ENCODE measurements around the gene RIMS4.

RIMS4 gene

DNA sequence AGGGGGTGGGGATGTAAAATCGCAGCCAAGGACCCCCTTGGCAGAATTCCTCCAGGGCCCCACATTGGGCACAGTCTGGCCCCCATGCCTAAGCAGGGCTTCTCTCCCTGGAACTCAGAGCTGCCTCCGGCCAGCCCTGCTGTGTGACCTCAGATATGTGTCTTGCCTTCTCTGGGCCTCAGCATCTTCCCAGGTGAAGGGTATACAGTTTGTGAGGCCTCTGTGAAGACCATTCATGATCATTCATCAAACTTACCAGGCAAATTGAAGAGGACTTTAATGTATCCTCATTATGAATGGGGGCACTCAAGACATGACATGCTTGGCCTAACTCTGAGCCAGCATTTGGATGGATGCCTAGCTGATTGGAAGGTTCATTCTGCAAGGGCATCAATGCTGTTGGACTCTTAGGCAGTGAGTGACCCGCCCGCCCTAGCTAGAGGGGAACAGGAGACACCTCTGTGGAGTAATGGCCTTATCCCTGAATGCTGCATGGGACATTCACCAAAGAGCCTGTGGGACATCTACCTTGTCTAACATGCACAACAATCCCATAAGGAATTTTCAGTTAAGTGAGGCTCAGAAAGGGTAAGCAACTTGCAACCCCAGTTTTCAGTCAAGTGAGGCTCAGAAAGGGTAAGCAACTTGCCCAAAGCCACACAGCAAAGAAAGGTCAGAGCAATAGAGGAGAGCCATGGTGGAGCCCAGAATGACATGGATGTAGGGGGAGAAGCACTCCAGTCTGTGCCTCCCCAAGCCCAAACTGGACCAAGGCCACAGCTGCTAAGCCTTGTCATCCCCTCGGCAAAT, 94.6 kb downstream of the RIMS4 start:
- no peak for DNase-seq

DNA sequence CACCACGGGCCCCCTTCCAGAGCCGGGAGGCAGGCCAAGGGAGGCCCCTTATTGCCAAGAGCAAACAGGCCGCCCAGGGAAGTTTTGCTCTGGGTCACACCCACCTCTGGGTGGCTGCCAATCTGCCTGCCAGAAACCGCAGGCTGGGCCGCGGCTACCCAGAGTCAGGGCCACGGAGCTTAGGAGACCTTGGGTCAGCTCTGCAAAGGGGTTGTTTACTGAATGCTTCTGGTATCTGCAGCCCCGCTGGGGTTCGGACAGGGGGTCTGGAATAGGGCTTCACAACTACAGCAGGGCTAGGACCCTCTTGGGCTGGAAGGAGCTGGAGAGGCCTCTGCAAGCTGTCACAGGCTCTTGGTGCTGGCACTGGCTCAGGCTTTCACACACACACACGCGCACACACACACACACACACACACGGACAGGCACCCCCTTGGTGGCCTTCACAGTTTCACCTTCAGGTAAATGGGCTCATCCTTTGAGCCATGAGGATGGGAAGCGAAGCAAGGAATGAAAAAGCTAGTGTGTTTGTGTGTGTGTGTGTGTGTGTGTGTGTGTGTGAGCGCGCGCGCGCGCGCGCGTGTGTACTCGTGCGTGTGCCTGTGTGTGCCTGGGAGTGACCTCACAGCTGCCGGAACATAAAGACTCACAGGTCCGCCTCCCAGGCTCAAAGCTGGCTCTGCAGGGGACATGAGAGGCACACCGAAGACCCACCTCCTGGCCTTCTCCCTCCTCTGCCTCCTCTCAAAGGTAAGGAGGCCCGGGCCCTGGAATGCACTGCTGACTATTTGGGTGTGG, 95.4 kb downstream of the RIMS4 start, which contains the start of gene CCN5:
TSS of gene CCN5 (plus strand) at position 669 of the 798 bp plus-strand sequence. CDS start at position 691, 22 bp downstream.
- peak; percentile 68 for DNase-seq

DNA sequence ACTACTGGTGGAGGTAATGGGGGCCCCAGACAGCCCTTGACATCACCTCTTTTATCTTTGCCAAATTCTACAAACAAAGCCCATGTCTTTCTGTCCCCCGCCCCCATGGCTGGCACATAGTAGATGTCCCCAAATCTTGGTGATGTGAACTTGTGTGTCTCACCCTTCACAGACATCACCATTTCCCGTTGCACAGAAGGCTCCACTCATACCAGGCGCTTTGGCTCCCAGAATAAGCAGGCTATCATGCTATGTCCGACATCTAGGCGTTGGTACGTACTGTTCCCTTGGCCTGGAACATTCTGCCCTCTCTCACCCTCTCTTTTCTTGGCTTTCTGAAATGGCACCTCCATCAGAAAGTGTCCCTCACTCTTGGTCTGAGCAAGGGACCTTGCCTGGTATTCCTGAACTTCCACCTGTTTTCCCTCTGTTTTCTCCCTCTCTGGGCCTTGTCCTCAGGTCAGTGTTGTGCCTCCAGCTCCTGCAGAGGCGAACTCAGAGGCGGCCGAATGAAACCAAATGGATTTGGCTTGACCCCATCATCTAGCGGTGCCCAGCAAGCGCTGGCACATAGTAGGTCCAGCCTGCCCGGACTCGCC, 96.1 kb downstream of the RIMS4 start:
- no peak for DNase-seq

DNA sequence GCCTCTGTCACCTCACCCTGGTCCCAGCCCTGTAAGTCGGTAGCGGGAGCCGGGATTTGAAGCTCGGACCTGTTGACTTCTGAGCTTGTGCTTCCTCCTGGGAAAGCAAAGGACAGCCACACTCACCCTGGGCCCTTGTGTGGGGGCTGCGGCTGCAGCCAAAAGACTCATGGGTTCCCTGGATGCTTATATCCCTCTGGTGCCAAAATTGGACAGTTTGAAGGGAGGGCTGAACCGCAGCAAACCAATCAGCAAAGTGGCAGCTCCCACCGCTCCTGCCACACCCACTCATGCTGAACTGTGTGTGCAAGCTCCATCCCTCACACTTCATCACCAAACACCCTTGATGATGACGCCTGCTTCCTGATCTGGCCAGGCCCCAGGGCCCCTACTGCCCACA, 99.1 kb downstream of the RIMS4 start:
- no peak for DNase-seq

DNA sequence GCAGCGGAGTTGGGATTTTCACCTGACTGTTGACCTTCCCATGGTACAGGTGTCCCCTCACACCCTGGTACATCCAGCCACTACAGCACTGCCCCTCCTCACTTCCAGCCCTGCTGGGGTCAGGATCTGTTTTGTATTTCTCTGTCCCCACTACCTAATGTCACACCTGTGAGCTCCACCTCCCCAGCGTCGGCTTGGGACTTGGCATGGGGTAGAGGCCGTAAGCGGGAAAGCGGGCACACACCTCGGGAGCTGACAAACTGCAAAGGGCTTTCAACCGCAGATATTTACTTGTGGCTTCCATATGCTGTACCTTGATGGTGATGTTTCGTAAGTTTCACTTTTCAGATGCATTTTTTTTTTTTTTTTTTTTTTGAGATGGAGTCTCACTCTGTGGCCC, 100.5 kb downstream of the RIMS4 start:
- no peak for DNase-seq

DNA sequence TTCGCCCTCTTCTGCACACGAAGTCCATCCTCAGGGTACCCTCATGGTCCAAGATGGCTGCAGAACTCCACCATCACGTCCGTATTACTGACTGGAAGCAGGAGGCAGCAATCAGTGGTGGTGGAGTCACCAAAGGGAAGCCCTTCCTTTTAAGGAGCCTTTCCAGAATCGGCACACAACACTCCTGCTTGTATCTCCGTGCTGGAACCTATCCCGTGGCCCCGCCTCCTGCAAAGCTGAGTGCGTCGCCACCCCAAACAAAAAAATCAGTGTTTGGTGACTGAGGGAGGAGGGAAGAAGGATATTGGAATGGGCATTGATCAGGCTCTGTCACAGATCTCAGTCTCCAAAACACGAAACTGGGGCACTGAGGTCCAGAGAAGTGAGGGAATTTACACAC, 101.0 kb downstream of the RIMS4 start:
- DNase-seq: no peak

DNA sequence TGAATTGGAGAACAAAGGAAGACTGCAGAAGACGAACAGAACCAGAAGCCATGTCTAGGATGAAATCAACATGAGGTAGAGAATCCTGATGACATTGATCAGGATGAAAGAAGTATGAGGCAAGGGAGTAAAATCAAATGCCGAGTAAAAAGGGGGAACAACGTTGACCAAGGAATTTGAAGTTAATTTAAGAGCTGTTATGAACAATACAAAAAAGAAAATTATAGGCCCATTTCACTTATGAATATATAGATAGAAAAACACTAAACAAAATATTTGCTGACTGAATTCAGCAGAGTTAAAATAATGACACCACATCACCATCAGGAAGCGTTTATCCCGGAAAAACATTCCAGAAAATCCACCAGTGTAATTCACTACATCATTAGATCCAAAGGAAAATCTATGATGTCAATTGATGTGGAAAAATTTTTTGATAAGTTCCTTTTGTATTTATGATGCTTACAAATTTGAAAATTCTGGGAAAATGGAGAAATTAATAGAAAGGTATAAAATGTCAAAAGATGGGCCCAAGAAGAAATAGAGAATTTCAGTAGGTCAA, 103.2 kb downstream of the RIMS4 start:
- no peak for DNase-seq

DNA sequence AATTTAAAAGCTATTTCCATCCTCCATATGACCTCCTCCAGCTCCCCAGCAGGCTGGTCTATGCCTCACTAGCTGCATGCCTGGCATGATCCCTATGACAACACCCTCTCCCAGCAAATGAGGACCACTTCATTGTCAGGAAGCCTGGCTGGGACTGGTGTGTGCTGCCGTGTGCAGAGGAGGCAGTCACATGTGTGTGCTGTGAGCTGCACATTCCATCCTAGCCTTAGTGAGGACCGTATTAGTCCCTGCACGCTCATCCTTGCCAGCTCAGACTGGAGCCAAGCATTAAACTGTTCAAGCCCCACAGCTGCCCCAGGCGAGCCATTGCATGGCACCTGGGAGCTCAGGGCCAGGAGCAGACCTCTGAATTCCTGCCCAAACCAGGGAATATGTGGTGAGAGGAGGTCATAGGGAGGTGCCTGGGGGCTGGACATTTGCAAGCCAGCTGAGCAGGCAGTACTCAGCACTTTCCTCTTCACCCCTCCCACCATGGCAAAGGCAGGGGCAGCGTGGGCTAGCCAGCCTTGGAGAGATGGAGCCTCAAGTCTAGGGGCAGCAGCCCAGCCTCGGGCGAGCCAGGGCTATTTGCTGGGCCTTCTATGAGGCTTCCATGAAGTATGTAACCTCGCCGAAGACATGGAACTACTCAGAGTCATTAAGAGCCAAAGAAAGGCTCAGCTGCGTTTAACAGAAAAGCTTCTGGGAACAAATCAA, 103.9 kb downstream of the RIMS4 start:
- no peak for DNase-seq

DNA sequence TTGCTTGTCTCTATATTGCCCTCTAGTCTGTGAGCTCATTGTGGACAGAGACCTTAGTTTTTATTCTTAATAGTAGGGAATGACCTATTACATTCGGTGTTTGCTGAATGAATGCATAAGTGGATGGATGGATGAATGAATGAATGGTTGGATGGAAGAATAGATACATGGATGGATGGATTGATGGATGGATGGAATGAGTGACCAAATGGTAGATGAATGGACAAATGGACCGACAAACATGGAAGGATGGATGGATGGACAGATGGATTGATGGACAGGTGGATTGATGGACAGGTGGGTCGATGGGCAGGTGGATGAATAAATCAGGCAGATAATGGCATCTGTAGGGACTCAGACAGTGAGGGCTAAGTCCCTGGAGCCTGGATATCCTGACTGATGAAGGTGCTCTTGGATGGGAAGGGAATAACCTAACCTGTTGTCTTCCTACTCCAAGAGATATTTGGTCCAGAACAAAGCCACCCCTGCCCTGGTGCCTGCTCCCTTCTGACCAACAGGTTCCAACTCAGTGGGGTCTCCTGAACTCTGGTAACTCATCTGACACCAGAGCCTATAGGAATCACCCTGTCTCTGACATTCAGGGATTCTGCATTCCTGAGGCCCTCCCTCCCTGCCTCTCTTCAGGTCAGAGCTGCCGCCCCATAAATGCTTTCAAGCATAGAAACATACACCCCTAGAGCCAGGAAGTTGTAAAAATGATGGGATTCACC, 104.8 kb downstream of the RIMS4 start:
- no peak for DNase-seq

DNA sequence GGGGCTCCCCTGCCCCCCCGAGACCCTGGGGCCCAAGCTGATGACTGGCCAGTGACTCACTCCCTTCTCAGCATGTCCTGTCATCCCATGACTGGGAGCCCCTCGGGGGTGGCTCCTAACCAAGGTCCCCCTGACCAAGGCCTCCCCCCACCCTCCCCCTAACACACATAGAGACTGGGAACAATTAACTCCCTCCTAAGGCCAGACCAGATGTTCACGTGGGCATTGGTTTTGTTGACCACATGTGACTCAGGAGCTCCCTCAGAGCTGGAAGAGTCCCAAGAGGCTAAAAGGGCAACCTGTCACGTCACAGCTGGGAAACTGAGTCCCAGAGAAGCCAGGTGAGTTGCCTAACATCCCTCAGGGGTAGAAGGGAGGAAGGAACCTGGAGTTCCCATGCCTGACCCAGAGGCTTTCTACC, 105.8 kb downstream of the RIMS4 start:
- DNase-seq: peak; percentile 82

DNA sequence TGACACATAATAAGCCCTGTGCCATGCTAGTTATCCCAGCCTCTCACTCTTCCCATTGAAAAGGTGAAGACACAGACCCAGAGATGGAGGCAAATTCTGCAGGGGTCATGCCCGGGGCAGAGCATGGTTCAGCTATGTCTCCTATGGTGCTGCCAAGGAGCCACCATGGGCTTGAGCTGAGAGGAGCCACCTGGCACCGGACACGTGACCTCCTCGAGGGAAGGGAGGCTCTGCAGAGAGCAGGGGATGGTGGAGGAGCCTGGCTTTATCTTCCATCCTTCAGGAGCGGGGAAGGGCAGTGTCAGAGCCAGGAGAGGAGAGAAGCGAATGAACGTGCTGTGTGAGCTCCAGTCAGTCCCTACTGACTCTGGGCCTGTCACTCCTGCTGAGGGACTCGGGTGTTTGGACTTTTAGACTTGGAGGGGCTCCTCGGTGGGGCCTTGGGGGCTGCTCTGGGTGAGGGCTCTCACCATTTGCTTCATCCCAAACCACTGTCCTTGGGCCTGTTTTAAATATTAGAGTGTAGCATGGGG, 106.3 kb downstream of the RIMS4 start:
- DNase-seq: no peak

DNA sequence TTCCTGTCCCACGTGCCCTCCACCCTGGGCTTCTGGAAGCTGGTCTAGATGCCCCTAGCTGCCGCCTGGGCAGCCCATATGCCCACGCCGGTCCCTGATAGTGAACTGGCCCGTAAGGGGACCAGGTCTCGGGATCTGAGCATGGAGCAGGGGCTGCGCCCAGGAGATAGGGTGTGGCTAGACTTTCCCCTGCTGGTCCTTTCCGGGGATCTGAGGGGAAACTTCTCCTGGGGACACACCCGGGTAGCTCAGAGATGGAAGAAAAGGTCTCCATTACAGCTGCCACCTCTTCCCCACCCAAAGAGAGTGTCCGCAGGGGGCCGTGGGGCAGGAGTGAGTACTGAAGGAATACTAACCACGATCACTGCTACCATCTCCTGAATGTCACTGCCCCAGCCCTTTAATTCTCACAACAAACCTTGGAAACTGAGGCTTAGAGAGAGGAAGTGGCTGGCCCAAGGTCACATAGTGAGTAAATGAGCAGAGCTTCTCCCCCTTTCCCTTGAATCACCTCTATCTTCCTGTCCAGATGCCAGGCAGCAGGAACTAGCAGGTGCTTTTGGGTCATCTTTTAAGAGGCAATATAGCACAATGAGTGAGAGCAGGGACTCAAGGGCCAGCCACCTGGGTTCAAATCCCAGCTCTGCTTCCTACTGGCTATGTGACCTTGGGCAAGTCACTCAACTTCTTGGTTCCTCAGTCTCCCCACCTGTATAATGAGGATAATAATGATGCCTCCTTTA, 107.0 kb downstream of the RIMS4 start:
- no peak for DNase-seq

DNA sequence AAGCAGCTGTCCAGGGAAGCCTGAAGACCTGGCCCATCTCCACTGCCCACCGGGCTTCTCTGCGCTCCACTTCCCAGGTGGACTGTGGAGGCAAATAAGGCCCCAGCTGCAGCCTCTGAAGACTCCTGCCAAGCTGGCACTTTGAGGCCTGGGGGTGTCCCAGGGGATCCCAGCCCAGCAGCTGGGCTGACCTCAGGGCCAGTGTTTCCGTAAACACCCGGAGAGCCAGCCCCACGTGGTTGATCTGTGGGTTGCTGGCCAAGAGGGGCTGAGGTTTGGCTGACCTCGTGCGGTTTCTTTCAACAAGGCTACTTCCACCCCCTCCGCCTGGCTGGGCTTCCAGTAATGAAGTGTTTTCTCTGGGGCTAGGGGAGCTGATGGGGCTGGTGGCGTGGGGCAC, 107.6 kb downstream of the RIMS4 start:
- DNase-seq: peak; percentile 83

DNA sequence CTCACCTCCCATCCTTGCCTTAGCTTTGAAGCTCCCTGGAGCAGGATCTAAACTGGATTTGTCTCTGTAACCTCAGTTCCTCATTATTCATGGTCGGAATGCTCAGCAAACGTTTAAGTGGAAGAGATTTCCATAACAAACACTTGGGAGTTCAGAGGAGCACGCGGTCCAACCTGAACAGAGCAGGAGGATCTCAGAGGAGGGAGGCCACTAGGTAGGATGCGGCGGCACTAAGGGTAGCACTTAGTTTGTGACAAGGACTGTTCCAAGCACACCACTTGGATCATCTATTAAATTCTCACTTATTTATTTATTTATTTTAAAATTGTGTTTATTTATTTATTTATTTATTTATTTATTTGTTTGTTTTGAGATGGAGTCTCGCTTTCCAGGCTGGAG, 108.5 kb downstream of the RIMS4 start:
- no peak for DNase-seq

All from HCEC 1CT (cell line).